ENCODE measurements around the gene PRPH.

PRPH gene

DNA sequence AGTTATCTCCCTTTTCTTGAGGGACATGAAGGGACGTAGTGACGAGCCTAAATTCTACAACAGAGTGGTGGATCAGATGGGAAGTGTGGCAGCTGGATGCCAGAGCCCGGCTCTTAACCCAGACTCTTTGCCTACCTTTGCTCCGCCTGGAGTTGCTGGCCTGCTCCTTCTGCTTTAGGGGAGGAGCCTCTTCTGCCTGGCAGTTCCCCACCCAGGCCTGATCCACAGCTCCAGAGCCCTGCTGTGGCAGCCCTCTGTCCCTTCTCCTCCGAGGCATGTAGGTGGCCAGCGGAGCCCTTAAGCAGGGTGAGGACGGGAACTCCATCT is 2.3 kb upstream of the PRPH start:
- in situ Hi-C loops (cut with HindIII; ENCODE audit: low pct_ligation_motif_present, low sequenced_read_pairs): no loop called here
- Histone ChIP-seq H3K36me3 (replicated peaks) (no peaks in the 10 kb centered on the region), H3K27me3 (replicated peaks) (peaks cover 32% of the 10 kb centered on the region), H3K4me3 (ENCODE audit: low read depth, low read length) (no peak overlapping the region), H3K27ac (no peak overlapping the region)
- no peak for DNase-seq
- TF ChIP-seq CTCF (IDR thresholded peaks at IDR 0.05; ENCODE audit: low read depth, low read length, missing control alignments): no peak

DNA sequence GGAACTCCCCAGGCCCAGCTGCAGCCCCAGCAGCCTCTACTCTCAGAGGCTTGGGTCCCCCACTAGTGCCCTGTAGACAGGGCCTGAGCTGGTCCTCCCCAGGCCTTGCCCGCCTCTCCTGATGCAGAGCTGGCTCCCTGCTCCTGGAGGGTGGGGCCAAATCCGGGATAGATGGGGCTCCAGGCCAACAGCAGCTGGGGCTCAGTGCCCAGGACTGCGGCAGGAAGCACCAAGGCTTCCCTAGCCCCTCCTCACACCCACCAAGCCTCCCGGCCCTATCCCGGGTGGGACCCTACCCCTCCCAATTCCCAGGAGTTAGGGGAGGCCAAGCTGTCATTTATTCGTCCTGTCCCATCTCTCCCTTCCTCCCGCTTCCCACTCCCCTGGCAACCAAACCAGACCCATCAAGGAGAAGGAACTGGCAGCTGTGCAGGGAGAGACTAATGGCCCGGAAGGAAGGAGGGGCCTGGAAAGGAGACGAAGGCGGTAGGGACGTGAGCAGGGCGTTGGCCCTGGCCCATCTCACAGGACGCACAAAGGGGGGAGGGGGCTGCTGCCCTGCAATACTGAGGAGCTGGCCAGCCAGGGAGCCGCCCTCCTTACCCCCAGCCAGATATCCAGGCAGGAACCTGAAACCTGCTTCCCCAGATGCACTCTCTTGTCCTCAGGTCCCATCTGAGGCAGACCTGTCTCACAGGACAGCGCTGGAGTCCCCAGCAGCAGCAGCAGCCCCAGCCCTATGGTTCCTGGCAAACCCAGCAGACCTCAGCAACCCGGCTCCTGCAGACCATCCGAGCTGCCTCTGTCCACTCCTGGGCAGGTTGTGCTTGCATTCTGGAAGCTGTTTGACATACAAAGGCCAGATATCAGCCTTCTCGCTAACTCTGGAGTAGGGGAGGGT is 1.6 kb upstream of the PRPH start:
- no peak overlapping the region for H3K27ac ChIP-seq
- TF ChIP-seq CTCF (IDR thresholded peaks at IDR 0.05; ENCODE audit: low read depth, low read length, missing control alignments): no peak
- H3K4me3 ChIP-seq (ENCODE audit: low read depth, low read length): no peak overlapping the region
- peaks cover 32% of the 10 kb centered on the region for H3K27me3 ChIP-seq (replicated peaks)
- in situ Hi-C loops (cut with HindIII; ENCODE audit: low pct_ligation_motif_present, low sequenced_read_pairs): no loop called here
- DNase-seq: no peak
- H3K36me3 ChIP-seq (replicated peaks): no peaks in the 10 kb centered on the region

DNA sequence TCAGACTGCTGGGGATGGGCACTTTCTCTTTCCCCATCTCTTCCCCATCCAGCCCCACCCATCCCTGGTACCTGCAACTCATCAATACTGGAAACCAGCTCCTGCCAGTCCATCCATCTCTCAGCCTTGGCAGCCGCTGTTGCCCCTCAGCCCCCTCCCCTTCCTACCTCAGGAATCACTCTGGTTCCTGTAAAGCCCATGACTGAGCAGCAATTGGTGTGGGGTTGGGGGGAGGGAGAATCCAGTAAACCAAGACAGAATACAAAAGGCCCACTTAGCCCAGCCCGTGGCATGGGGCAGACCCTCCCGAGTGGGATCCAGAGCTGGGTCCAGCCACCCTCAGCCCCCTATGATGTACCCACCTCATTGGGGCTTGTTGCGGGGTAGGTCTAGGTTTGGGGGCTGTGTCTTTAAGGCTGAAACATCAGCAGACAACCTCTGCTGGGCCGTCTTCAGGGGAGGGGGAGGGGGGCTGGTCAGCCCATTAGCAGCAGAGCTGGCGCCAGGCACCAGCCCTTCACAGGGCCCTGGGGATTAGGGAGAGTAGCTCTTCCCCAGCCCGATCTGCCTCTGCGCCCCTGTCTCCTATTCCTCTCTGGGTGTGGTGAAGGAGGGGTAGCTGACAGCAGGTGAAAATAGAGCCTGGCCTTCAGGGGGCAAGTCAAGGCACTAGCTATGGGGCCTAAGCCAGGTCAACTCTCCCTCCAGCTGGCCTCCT is 702 bp upstream of the PRPH start:
- in situ Hi-C loops (cut with HindIII; ENCODE audit: low pct_ligation_motif_present, low sequenced_read_pairs): no loop called here
- H3K4me3 ChIP-seq (ENCODE audit: low read depth, low read length): no peak overlapping the region
- no peak overlapping the region for H3K27ac ChIP-seq
- H3K36me3 ChIP-seq (replicated peaks): no peaks in the 10 kb centered on the region
- no peak for DNase-seq
- TF ChIP-seq CTCF (IDR thresholded peaks at IDR 0.05; ENCODE audit: low read depth, low read length, missing control alignments): no peak
- peaks cover 32% of the 10 kb centered on the region for H3K27me3 ChIP-seq (replicated peaks)

- TF ChIP-seq CTCF (IDR thresholded peaks at IDR 0.05; ENCODE audit: low read depth, low read length, missing control alignments): no peak
- H3K36me3 ChIP-seq (replicated peaks): no peaks in the 10 kb centered on the region
- no peak for DNase-seq
- in situ Hi-C loops (cut with HindIII; ENCODE audit: low pct_ligation_motif_present, low sequenced_read_pairs): no loop called here
- H3K27me3 ChIP-seq (replicated peaks): peaks cover 32% of the 10 kb centered on the region
- no peak overlapping the region for H3K27ac ChIP-seq
- no peak overlapping the region for H3K4me3 ChIP-seq (ENCODE audit: low read depth, low read length)
These were observed 204 bp upstream of the PRPH start for GRCh38 chr12:49294804-49295081.

DNA sequence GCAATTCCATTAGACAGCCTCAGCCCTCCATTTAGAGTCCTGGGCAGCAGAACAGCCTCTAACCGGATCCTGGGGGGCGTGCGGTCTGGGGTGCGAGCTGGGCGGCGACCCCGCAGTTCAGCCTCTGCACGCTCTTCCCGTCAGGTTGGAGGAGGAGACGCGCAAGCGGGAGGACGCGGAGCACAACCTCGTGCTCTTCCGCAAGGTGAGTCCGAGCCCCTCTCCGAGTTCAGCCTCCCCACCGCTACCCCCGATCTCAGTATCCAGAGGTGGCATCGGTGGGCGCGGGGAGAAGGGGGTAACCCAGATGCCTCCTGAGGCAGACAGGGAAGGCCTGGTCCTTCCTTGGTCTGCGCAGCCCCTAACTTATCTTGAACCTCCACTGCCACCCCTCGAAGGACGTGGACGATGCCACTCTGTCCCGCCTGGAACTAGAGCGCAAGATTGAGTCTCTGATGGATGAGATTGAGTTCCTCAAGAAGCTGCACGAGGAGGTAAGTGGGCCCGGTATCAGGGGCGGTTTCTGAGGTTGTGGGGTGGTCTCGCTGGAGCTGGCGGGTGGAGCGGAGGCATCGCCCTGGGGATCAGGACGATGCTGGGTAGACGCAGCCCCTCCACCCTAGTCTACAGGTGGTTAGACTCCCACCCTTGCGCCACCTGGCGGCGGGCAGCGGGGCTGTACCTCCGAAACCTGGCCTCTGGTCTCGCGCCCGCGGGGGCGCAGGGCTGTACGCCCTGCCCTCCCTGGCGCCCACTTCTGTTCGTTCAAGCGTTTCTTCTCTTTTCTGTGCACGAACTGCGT is 1.3 kb downstream of the PRPH start:
- TF ChIP-seq CTCF (IDR thresholded peaks at IDR 0.05; ENCODE audit: low read depth, low read length, missing control alignments): peak; percentile 81
- Histone ChIP-seq H3K4me3 (ENCODE audit: low read depth, low read length) (no peak overlapping the region), H3K27me3 (replicated peaks) (peaks cover 32% of the 10 kb centered on the region)

More for the DNA sequence above, 1.3 kb downstream of the PRPH start:
- no peak for DNase-seq
- Histone ChIP-seq H3K27ac (no peak overlapping the region), H3K36me3 (replicated peaks) (no peaks in the 10 kb centered on the region)
- in situ Hi-C loops (cut with HindIII; ENCODE audit: low pct_ligation_motif_present, low sequenced_read_pairs): no loop called here
